Measurements from ENCODE around the gene OR2A25.

OR2A25 gene, protein sequence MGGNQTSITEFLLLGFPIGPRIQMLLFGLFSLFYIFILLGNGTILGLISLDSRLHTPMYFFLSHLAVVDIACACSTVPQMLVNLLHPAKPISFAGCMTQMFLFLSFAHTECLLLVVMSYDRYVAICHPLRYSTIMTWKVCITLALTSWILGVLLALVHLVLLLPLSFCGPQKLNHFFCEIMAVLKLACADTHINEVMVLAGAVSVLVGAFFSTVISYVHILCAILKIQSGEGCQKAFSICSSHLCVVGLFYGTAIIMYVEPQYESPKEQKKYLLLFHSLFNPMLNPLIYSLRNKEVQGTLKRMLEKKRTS

DNA sequence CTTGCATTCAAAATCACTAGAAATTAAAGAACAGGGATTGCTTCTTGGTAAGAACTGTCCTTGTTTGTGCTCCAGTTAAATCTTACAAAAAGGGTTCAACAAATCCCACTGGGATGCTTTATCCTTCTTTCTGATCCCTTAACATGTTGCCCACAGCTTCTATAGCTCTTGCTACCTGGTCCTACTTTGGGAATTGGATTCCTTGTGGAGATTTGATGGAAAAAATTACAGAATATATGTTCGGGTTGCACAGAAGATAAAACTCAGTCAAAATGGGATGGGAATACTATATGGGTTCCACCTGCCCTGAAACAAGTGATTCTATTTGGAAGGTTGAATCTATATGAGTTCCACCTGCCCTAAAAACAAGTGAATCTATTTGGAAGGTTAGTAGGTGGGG, at the start of gene OR2A25:
TSS of gene OR2A25 (plus strand) at position 301 of the 400 bp plus-strand sequence. CDS start 4,409 bp downstream, outside the sequence.
- Histone ChIP-seq H3K27me3 (ENCODE audit: control insufficient read depth in 1 of 2, insufficient read depth in 2 of 2, low read length in 2 of 2) (no peaks in the 10 kb centered on the region), H3K36me3 (ENCODE audit: control insufficient read depth in 1 of 2, insufficient read depth in 2 of 2, low read length in 2 of 2) (no peaks in the 10 kb centered on the region), H3K4me3 (ENCODE audit: low read depth in 1 of 2, low read length in 2 of 2) (no peak within 1 kb of the TSS), H3K9ac (ENCODE audit: low read depth in 1 of 2, low read length in 2 of 2) (no peak within 1 kb of the TSS), H3K4me1 (ENCODE audit: control insufficient read depth in 1 of 2, insufficient read depth in 2 of 2, low read length in 2 of 2) (no peaks in the 10 kb centered on the region), H3K27ac (ENCODE audit: low read depth, low read length) (no peak within 1 kb of the TSS), H3K9me3 (ENCODE audit: control insufficient read depth in 1 of 2, low read length in 2 of 2) (no peaks in the 10 kb centered on the region)

DNA sequence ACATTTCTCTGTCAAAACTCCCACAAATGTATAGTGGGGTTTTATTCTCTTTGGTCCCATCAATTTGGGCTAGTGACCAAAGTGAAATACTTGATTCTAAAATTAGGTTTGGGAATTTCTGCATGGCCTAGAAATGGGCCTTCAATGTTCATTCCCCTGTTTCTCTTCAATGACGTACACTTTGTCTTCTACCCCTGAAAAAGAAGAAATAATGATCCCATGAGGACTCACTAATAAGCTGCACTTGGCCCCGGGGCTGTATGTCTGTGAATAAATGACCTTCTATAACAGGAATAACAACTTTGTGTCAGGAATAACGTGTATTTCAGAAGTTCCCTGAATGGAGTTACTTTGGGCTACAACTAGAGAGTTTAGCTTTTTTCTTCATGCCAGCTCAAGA, 49.3 kb upstream of the OR2A25 start:
- Histone ChIP-seq H3K9me3 (ENCODE audit: control insufficient read depth in 1 of 2, low read length in 2 of 2) (no peaks in the 10 kb centered on the region), H3K4me3 (ENCODE audit: low read depth in 1 of 2, low read length in 2 of 2) (no peak overlapping the region), H3K4me1 (ENCODE audit: control insufficient read depth in 1 of 2, insufficient read depth in 2 of 2, low read length in 2 of 2) (no peaks in the 10 kb centered on the region), H3K9ac (ENCODE audit: low read depth in 1 of 2, low read length in 2 of 2) (no peak overlapping the region), H3K27ac (ENCODE audit: low read depth, low read length) (no peak overlapping the region), H3K36me3 (ENCODE audit: control insufficient read depth in 1 of 2, insufficient read depth in 2 of 2, low read length in 2 of 2) (no peaks in the 10 kb centered on the region), H3K27me3 (ENCODE audit: control insufficient read depth in 1 of 2, insufficient read depth in 2 of 2, low read length in 2 of 2) (no peaks in the 10 kb centered on the region)

DNA sequence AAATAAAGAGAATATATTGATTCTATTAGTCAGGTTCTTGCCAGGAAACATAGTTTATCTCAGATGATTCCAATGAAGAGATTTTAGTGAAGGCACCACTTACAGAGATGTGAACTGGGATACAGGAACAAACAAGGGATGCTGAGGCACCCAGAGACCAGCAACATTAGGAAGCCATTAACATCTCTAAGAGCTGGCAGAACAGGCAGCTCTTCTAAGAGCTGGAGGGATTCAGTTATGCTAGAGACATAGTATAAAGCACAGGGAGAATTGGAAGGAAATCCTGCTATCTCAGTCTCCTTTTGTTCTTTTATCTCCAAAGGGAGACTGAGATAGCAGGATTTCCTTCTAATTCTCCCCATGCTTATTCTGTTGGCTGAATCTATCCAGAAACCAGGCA, 47.4 kb upstream of the OR2A25 start:
- Histone ChIP-seq H3K27ac (ENCODE audit: low read depth, low read length) (no peak overlapping the region), H3K9ac (ENCODE audit: low read depth in 1 of 2, low read length in 2 of 2) (no peak overlapping the region), H3K27me3 (ENCODE audit: control insufficient read depth in 1 of 2, insufficient read depth in 2 of 2, low read length in 2 of 2) (no peaks in the 10 kb centered on the region), H3K9me3 (ENCODE audit: control insufficient read depth in 1 of 2, low read length in 2 of 2) (no peaks in the 10 kb centered on the region), H3K36me3 (ENCODE audit: control insufficient read depth in 1 of 2, insufficient read depth in 2 of 2, low read length in 2 of 2) (no peaks in the 10 kb centered on the region), H3K4me1 (ENCODE audit: control insufficient read depth in 1 of 2, insufficient read depth in 2 of 2, low read length in 2 of 2) (no peaks in the 10 kb centered on the region), H3K4me3 (ENCODE audit: low read depth in 1 of 2, low read length in 2 of 2) (no peak overlapping the region)

DNA sequence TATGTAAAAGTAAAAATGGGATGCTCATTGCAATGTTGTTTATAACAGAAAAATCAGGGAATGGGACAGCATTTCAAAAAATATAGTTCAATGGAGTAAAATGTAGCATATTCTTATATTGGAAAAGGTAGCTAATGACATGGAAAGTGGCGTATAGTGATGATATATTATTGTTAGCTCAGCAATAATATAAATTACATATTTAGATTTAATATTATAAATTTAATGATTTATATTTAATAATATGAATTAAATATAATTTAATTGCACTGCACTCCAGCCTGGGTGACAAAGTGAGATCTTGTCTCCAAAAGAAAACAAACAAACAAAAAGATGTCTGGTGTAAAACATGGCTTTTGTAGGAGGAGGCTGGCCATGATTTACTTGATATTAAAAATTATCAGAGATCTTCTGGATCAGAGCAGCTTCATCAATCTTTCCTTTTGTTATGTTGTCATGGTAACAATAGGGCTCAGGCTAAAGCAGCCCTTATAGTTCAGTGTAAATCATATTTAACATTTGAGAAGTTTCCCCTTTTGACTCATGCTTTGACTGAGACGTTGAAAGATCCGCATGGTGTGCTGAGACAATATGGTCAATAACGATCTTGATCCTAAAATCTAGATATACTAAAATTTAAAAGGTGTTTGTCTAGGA, 46.3 kb upstream of the OR2A25 start:
- Histone ChIP-seq H3K27me3 (ENCODE audit: control insufficient read depth in 1 of 2, insufficient read depth in 2 of 2, low read length in 2 of 2) (no peaks in the 10 kb centered on the region), H3K36me3 (ENCODE audit: control insufficient read depth in 1 of 2, insufficient read depth in 2 of 2, low read length in 2 of 2) (no peaks in the 10 kb centered on the region), H3K27ac (ENCODE audit: low read depth, low read length) (no peak overlapping the region), H3K9me3 (ENCODE audit: control insufficient read depth in 1 of 2, low read length in 2 of 2) (no peaks in the 10 kb centered on the region), H3K4me3 (ENCODE audit: low read depth in 1 of 2, low read length in 2 of 2) (no peak overlapping the region), H3K4me1 (ENCODE audit: control insufficient read depth in 1 of 2, insufficient read depth in 2 of 2, low read length in 2 of 2) (no peaks in the 10 kb centered on the region), H3K9ac (ENCODE audit: low read depth in 1 of 2, low read length in 2 of 2) (no peak overlapping the region)

DNA sequence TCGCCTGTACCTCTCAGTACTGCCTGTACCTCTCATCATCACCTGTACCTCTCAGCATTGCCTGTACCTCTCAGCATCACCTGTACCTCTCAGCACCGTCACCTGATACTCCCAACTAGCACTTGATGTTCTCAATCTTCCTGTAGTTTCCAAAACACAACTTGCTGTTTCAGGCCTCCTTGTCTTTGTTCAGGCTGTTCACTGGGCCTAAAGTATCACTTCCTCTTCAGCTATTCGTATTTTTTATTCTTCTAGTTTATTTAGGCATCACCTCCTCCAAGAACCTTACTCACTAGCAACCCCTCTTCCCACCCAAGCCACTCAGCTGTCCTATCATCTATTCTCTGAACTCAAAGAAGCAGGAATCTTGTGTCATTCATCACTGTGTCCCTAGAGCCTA, 45.4 kb upstream of the OR2A25 start:
- no peaks in the 10 kb centered on the region for H3K36me3 ChIP-seq (ENCODE audit: control insufficient read depth in 1 of 2, insufficient read depth in 2 of 2, low read length in 2 of 2)
- no peak overlapping the region for H3K9ac ChIP-seq (ENCODE audit: low read depth in 1 of 2, low read length in 2 of 2)
- H3K27ac ChIP-seq (ENCODE audit: low read depth, low read length) = no peak overlapping the region
- no peaks in the 10 kb centered on the region for H3K9me3 ChIP-seq (ENCODE audit: control insufficient read depth in 1 of 2, low read length in 2 of 2)
- H3K4me3 ChIP-seq (ENCODE audit: low read depth in 1 of 2, low read length in 2 of 2) = no peak overlapping the region
- no peaks in the 10 kb centered on the region for H3K4me1 ChIP-seq (ENCODE audit: control insufficient read depth in 1 of 2, insufficient read depth in 2 of 2, low read length in 2 of 2)
- no peaks in the 10 kb centered on the region for H3K27me3 ChIP-seq (ENCODE audit: control insufficient read depth in 1 of 2, insufficient read depth in 2 of 2, low read length in 2 of 2)

DNA sequence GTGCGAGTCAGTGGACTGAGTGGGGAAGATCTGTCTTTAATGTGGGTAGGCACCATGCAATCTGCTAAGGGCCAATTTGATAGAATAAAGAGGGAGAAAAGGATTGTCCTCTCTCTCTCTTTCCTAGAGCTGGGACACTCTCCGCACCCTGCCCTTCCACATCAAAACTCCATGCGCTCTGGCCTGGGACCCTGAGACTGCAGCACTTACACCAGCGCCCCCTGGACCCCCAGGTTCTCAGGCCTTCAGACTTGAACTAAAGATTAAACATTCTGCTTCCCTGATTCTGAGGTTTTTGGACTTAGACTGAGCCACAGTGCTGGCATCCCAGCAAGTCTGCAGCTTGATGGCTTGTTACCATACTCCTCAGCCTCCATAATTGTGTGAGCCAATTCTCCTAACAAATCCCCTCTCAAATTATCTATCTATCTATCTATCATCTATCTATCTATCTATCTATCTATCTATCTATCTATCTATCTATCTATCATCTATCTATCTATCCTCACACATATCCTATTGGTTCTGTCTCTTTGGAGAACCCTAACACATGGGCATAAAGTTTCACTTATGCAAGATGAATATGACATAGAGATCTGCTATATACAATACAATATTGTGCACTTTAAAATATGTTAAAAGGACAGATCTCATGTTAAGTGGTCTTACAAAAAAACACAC, 43.3 kb upstream of the OR2A25 start:
- no peaks in the 10 kb centered on the region for H3K27me3 ChIP-seq (ENCODE audit: control insufficient read depth in 1 of 2, insufficient read depth in 2 of 2, low read length in 2 of 2)
- H3K9me3 ChIP-seq (ENCODE audit: control insufficient read depth in 1 of 2, low read length in 2 of 2) = no peaks in the 10 kb centered on the region
- no peaks in the 10 kb centered on the region for H3K36me3 ChIP-seq (ENCODE audit: control insufficient read depth in 1 of 2, insufficient read depth in 2 of 2, low read length in 2 of 2)
- no peak overlapping the region for H3K9ac ChIP-seq (ENCODE audit: low read depth in 1 of 2, low read length in 2 of 2)
- H3K4me1 ChIP-seq (ENCODE audit: control insufficient read depth in 1 of 2, insufficient read depth in 2 of 2, low read length in 2 of 2) = no peaks in the 10 kb centered on the region
- no peak overlapping the region for H3K4me3 ChIP-seq (ENCODE audit: low read depth in 1 of 2, low read length in 2 of 2)
- H3K27ac ChIP-seq (ENCODE audit: low read depth, low read length) = no peak overlapping the region

DNA sequence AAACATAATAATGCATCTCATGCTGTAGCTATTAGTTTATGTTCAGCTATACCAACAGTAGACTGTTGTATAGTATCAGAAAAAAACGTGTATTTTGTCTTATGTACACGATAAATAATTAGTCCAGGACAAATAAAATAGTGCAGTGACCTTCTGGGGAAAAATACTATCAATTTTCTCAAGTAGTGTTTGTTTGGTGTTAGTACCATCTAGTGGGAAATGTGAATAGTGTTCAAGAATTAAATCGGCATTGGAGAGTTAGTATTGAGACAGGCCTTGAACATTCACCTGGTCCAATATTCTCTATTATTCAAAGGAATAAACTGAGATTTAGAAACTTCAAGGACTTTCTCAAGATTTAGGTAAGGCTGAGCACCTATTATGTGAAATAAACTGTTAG, 42.5 kb upstream of the OR2A25 start:
- no peak overlapping the region for H3K9ac ChIP-seq (ENCODE audit: low read depth in 1 of 2, low read length in 2 of 2)
- no peaks in the 10 kb centered on the region for H3K36me3 ChIP-seq (ENCODE audit: control insufficient read depth in 1 of 2, insufficient read depth in 2 of 2, low read length in 2 of 2)
- H3K4me3 ChIP-seq (ENCODE audit: low read depth in 1 of 2, low read length in 2 of 2) = no peak overlapping the region
- H3K9me3 ChIP-seq (ENCODE audit: control insufficient read depth in 1 of 2, low read length in 2 of 2) = no peaks in the 10 kb centered on the region
- H3K27me3 ChIP-seq (ENCODE audit: control insufficient read depth in 1 of 2, insufficient read depth in 2 of 2, low read length in 2 of 2) = no peaks in the 10 kb centered on the region
- H3K4me1 ChIP-seq (ENCODE audit: control insufficient read depth in 1 of 2, insufficient read depth in 2 of 2, low read length in 2 of 2) = no peaks in the 10 kb centered on the region
- no peak overlapping the region for H3K27ac ChIP-seq (ENCODE audit: low read depth, low read length)

DNA sequence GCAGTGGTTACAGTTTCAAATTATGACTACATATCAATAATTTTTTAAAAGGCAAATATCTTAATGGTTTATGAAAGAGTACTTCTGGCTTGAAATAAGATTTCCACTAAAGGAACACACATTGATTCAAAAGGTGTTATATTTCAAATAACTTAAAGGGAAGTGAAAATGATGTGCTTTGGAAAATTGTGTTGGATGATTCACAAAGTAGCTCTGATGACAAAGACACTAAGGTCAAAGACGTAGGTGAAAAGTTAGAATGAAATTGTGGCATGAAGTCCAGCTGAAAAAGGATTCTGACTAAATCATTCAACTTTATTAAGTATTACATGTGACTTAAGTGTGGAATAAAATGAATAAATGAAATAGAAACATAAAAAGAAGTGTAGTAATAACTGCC, 41.6 kb upstream of the OR2A25 start:
- Histone ChIP-seq H3K9me3 (ENCODE audit: control insufficient read depth in 1 of 2, low read length in 2 of 2) (no peaks in the 10 kb centered on the region), H3K9ac (ENCODE audit: low read depth in 1 of 2, low read length in 2 of 2) (no peak overlapping the region), H3K4me1 (ENCODE audit: control insufficient read depth in 1 of 2, insufficient read depth in 2 of 2, low read length in 2 of 2) (no peaks in the 10 kb centered on the region), H3K27me3 (ENCODE audit: control insufficient read depth in 1 of 2, insufficient read depth in 2 of 2, low read length in 2 of 2) (no peaks in the 10 kb centered on the region), H3K4me3 (ENCODE audit: low read depth in 1 of 2, low read length in 2 of 2) (no peak overlapping the region), H3K36me3 (ENCODE audit: control insufficient read depth in 1 of 2, insufficient read depth in 2 of 2, low read length in 2 of 2) (no peaks in the 10 kb centered on the region), H3K27ac (ENCODE audit: low read depth, low read length) (no peak overlapping the region)

DNA sequence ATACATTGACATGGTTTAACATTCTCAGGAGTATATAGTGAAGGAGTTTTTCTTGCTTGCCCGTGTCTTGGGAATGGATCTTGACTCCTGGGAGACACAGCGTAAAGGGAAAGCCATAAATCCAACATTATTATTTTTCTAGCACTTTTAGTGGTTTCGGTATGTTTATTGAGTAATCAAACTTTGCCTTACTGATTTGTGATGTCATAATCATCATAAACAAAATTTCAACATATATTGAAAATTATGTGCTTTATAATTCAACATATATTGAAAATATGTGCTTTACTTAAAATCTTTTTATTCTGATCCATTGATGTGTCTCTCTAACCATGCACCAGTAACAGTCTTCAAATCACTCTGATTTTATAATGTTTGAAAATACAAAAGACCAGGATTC, 41.1 kb upstream of the OR2A25 start:
- no peaks in the 10 kb centered on the region for H3K4me1 ChIP-seq (ENCODE audit: control insufficient read depth in 1 of 2, insufficient read depth in 2 of 2, low read length in 2 of 2)
- H3K27ac ChIP-seq (ENCODE audit: low read depth, low read length) = no peak overlapping the region
- H3K4me3 ChIP-seq (ENCODE audit: low read depth in 1 of 2, low read length in 2 of 2) = no peak overlapping the region
- H3K9ac ChIP-seq (ENCODE audit: low read depth in 1 of 2, low read length in 2 of 2) = no peak overlapping the region
- no peaks in the 10 kb centered on the region for H3K9me3 ChIP-seq (ENCODE audit: control insufficient read depth in 1 of 2, low read length in 2 of 2)
- H3K36me3 ChIP-seq (ENCODE audit: control insufficient read depth in 1 of 2, insufficient read depth in 2 of 2, low read length in 2 of 2) = no peaks in the 10 kb centered on the region
- no peaks in the 10 kb centered on the region for H3K27me3 ChIP-seq (ENCODE audit: control insufficient read depth in 1 of 2, insufficient read depth in 2 of 2, low read length in 2 of 2)

DNA sequence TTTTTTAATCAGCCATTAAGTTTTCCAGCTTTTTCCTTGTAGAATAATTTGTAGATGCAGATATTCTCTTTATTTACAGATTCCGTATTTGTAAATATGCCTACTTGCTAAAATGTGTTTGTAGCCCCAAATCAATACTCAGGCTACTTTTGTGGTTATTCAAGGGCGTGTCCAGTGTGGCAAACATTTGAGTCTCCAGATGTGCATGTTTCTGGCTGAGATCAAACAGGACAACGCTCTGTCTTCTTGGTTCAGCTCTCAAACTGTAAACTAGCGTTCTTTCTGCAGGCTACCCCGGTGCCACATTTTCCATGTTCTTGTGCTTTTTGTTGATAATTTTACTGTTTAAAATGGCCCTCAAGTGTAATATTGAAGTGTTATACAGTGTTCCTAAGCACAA, 37.1 kb upstream of the OR2A25 start:
- Histone ChIP-seq H3K27me3 (ENCODE audit: control insufficient read depth in 1 of 2, insufficient read depth in 2 of 2, low read length in 2 of 2) (no peaks in the 10 kb centered on the region), H3K4me1 (ENCODE audit: control insufficient read depth in 1 of 2, insufficient read depth in 2 of 2, low read length in 2 of 2) (no peaks in the 10 kb centered on the region), H3K9ac (ENCODE audit: low read depth in 1 of 2, low read length in 2 of 2) (no peak overlapping the region), H3K9me3 (ENCODE audit: control insufficient read depth in 1 of 2, low read length in 2 of 2) (no peaks in the 10 kb centered on the region), H3K36me3 (ENCODE audit: control insufficient read depth in 1 of 2, insufficient read depth in 2 of 2, low read length in 2 of 2) (no peaks in the 10 kb centered on the region), H3K27ac (ENCODE audit: low read depth, low read length) (no peak overlapping the region), H3K4me3 (ENCODE audit: low read depth in 1 of 2, low read length in 2 of 2) (no peak overlapping the region)
